ENCODE measurements around the gene MLYCD.

MLYCD gene

GRCh38 chr16:83887564-83887963 is 11.4 kb upstream of the MLYCD start:
- H3K9me3 Mint-ChIP-seq: peaks cover 0 to 6% of the 10 kb centered on the region in 2 donors
- H3K27ac Mint-ChIP-seq: peak overlapping the region in 1 of 2 donors; percentile 86
- H3K4me3 Mint-ChIP-seq: no peak overlapping the region
- H3K4me1 Mint-ChIP-seq: no peaks in the 10 kb centered on the region
- no peak for DNase-seq
- H3K27me3 Mint-ChIP-seq: no peaks in the 10 kb centered on the region
- ATAC-seq: no peak

DNA sequence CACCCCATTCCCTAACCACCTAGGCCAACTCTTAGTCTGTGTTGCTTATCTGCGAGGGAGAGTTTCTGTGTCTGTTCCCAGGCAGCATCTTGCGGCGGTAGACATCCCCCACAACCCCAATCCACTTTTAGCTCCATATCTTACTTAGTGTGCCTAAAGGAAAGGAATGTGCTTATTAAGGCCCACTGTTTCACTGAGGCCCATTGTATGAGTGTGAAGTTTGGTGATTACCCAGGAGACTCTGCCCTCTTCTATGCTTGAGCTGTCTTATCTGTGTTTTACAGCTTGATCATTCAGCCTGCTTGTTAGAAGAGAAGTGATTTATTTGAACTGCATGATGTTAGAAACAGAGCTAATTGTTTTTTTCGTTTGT is 10.3 kb upstream of the MLYCD start:
- Mint-ChIP-seq H3K4me1 (no peaks in the 10 kb centered on the region), H3K27ac (no peak overlapping the region), H3K9me3 (peaks cover 0 to 6% of the 10 kb centered on the region in 2 donors), H3K27me3 (no peaks in the 10 kb centered on the region), H3K4me3 (no peak overlapping the region)
- ATAC-seq: no peak
- DNase-seq: no peak

DNA sequence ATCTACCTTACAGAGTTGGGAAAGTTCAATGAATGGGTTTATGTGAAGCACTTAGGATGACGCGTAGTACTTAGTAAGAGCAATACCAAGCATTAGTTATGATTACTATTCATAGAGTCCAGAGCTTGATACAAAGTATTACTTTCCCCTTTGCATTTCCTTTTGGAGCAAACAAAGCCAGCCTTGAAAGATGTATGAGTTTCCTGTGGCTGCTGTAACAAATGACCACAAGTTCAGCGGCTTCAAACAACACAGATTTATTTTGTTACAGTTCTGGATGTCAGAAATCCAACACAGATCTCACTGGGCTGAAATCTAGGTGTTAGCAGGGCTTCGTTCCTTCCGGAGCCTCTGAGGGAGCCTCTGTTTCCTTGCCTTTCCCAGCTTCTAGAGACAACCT is 8.6 kb upstream of the MLYCD start:
- peaks cover 0 to 6% of the 10 kb centered on the region in 2 donors for H3K9me3 Mint-ChIP-seq

GRCh38 chr16:83891742-83892141 is 7.2 kb upstream of the MLYCD start:
- Mint-ChIP-seq H3K9me3 (peaks cover 0 to 6% of the 10 kb centered on the region in 2 donors), H3K4me1 (no peaks in the 10 kb centered on the region), H3K27me3 (peaks cover 8% of the 10 kb centered on the region), H3K27ac (no peak overlapping the region), H3K4me3 (no peak overlapping the region)
- no peak for ATAC-seq
- no peak for DNase-seq

More for the DNA sequence above, 8.6 kb upstream of the MLYCD start:
- Mint-ChIP-seq H3K4me3 (no peak overlapping the region), H3K4me1 (no peaks in the 10 kb centered on the region), H3K27me3 (no peaks in the 10 kb centered on the region), H3K27ac (no peak overlapping the region)
- DNase-seq (no peak), ATAC-seq (no peak)

GRCh38 chr16:83895243-83895642 is 3.7 kb upstream of the MLYCD start:
- Mint-ChIP-seq H3K4me1 (peaks cover 14% of the 10 kb centered on the region), H3K4me3 (no peak overlapping the region)
- no peak for DNase-seq

GRCh38 chr16:83895942-83896341 is 3.0 kb upstream of the MLYCD start:
- Mint-ChIP-seq H3K27me3 (peaks cover 18% of the 10 kb centered on the region), H3K9me3 (peaks cover 0 to under 1% of the 10 kb centered on the region in 2 donors)

More at GRCh38 chr16:83895243-83895642, 3.7 kb upstream of the MLYCD start:
- Mint-ChIP-seq H3K27me3 (peaks cover 18% of the 10 kb centered on the region), H3K9me3 (peaks cover 0 to 6% of the 10 kb centered on the region in 2 donors), H3K27ac (no peak overlapping the region)
- ATAC-seq: no peak

GRCh38 chr16:83899272-83899897 is 470 bp downstream of the MLYCD start:
- no peaks in the 10 kb centered on the region for H3K9me3 Mint-ChIP-seq
- peaks cover 18% of the 10 kb centered on the region for H3K27me3 Mint-ChIP-seq
- DNase-seq (peak; percentile 43), ATAC-seq (peak; percentile 70)
- peaks cover 39% of the 10 kb centered on the region for H3K4me1 Mint-ChIP-seq
- H3K27ac Mint-ChIP-seq: peak overlapping the region; percentile 82 to 85
- peak overlapping the region; percentile 94 to 97 for H3K4me3 Mint-ChIP-seq

More at GRCh38 chr16:83895942-83896341, 3.0 kb upstream of the MLYCD start:
- no peak overlapping the region for H3K4me3 Mint-ChIP-seq
- ATAC-seq (no peak), DNase-seq (no peak)
- H3K27ac Mint-ChIP-seq: no peak overlapping the region
- peaks cover 20% of the 10 kb centered on the region for H3K4me1 Mint-ChIP-seq

- H3K4me3 Mint-ChIP-seq: peak overlapping the region; percentile 94 to 97
- H3K27ac Mint-ChIP-seq: peak overlapping the region; percentile 82 to 85
- no peaks in the 10 kb centered on the region for H3K9me3 Mint-ChIP-seq
- DNase-seq: no peak
- peaks cover 39% of the 10 kb centered on the region for H3K4me1 Mint-ChIP-seq
- H3K27me3 Mint-ChIP-seq: peaks cover 18% of the 10 kb centered on the region
- ATAC-seq: no peak
Measured at GRCh38 chr16:83899978-83900377, 1.1 kb downstream of the MLYCD start.

- H3K27ac Mint-ChIP-seq: no peak overlapping the region
- DNase-seq: no peak
- H3K27me3 Mint-ChIP-seq: peaks cover 18% of the 10 kb centered on the region
- peaks cover 40% of the 10 kb centered on the region for H3K4me1 Mint-ChIP-seq
- peak overlapping the region; percentile 94 to 97 for H3K4me3 Mint-ChIP-seq
- no peaks in the 10 kb centered on the region for H3K9me3 Mint-ChIP-seq
- no peak for ATAC-seq
Measured at GRCh38 chr16:83900571-83900970, 1.7 kb downstream of the MLYCD start.

DNA sequence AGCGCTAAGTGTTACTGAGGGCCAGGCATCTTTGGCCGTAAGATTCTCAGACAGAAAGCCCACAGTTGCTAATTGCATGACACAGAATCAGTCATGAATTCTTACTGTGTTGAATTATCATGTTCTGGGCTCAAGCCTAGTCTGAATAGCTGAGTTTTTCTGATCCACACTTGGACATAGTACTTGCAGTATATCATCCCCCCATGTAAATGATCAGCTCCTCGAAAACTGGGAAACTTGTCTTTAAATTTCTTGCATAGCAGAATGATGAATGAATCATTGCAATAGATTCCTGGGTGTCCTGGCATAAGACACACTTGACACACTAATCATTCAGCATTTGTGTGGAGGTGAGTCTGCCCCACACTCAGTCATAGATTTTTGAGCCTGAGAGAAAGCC is 2.2 kb downstream of the MLYCD start:
- no peak overlapping the region for H3K4me3 Mint-ChIP-seq
- H3K9me3 Mint-ChIP-seq: no peaks in the 10 kb centered on the region
- ATAC-seq: no peak
- DNase-seq: no peak
- no peak overlapping the region for H3K27ac Mint-ChIP-seq
- peaks cover 14% of the 10 kb centered on the region for H3K27me3 Mint-ChIP-seq
- H3K4me1 Mint-ChIP-seq: peaks cover 45% of the 10 kb centered on the region

- Mint-ChIP-seq H3K4me1 (peaks cover 43% of the 10 kb centered on the region), H3K9me3 (no peaks in the 10 kb centered on the region), H3K27me3 (no peaks in the 10 kb centered on the region), H3K27ac (no peak overlapping the region), H3K4me3 (no peak overlapping the region)
- DNase-seq (no peak), ATAC-seq (no peak)
Measured at GRCh38 chr16:83903751-83904150, 4.8 kb downstream of the MLYCD start.

DNA sequence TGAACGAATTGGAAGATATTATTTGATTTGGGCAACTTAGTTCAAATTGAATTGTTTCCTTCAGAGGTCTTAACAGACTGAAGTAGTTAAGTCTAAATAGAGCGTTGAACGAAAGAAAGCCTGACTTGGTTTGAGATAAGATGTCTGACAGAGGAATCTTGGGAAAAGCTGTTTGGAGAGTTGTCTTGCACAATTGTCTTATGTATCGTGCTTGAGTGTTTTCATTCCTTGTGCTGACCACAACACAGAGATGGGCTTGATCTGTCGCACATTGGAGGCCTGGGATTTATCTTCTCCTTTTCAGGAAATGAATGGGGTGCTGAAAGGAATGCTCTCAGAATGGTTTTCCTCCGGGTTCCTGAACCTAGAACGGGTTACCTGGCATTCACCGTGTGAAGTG is 7.8 kb downstream of the MLYCD start:
- Mint-ChIP-seq H3K4me3 (no peak overlapping the region), H3K4me1 (peaks cover 23% of the 10 kb centered on the region), H3K27me3 (no peaks in the 10 kb centered on the region), H3K9me3 (no peaks in the 10 kb centered on the region), H3K27ac (no peak overlapping the region)
- no peak for ATAC-seq
- DNase-seq: no peak

DNA sequence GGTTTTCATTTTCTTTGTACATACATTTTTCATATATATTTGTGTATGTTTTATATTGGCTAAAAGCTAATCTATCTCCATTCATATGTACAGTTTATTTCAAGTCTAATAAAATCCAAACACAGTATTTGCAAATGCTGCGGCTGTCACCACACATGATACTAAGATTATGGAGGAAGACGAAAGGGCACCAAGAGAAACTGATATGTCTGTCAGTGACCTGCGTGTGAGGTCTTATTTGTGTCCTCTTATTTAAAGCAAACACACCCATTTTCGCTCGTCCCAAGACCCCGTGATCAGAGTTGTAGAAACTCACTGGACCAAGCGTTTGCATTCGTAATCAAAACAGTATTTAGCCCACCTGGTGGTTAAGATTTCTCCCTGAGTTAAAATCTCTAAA is 8.2 kb downstream of the MLYCD start:
- DNase-seq (no peak), ATAC-seq (no peak)
- no peaks in the 10 kb centered on the region for H3K9me3 Mint-ChIP-seq
- H3K27me3 Mint-ChIP-seq: no peaks in the 10 kb centered on the region
- no peak overlapping the region for H3K4me3 Mint-ChIP-seq
- no peak overlapping the region for H3K27ac Mint-ChIP-seq
- peaks cover 19% of the 10 kb centered on the region for H3K4me1 Mint-ChIP-seq

DNA sequence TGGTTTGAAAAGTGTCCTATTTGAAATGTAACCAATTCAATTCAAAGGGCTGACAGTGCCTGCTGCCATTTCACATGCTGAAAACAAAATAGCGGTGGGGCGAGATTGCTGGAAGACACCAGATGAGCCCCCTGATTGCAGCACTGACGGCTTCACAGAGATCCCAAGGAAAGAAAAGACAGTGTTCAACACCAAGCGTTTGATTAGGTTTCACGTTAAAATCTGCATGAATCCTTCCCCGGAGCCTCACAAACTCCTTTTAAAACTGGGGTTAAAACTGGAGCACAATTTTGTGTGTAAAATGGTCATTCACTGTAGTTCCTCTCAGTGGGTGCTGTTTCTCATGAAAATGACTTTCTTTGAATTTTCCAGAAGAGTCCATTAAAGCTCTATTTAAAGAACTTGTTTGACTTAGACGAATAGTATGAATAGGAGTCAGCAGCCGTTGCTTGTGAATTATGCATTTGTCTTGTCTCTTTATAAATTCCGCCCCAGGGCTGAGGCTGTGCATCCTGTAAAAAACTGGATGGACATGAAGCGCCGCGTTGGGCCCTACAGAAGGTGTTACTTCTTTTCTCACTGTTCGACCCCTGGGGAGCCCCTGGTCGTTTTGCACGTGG is 8.8 kb downstream of the MLYCD start:
- no peak overlapping the region for H3K4me3 Mint-ChIP-seq
- no peaks in the 10 kb centered on the region for H3K27me3 Mint-ChIP-seq
- peaks cover 15% of the 10 kb centered on the region for H3K4me1 Mint-ChIP-seq
- H3K9me3 Mint-ChIP-seq: no peaks in the 10 kb centered on the region
- ATAC-seq: no peak
- no peak for DNase-seq
- H3K27ac Mint-ChIP-seq: peak overlapping the region in 1 of 2 donors; percentile 50

DNA sequence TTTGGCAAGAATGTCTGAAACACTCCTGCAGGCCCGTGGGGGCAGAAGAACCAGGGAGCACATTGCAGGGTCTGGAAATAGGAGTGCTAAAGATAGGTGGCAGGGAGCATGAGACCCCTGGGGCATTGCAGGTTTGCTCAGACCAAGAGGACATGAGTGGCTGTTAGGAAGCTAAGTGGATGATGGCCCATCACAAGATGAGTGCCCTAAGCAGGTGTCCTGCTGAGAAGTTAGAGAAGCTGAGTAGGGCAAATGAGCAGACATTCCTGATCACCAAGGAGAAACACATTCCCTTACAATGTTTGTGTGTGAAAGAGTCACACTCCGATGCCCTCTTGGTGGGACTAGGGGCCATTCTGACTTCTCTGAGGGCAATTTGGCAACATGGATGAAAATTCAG is 9.9 kb downstream of the MLYCD start:
- peaks cover 11% of the 10 kb centered on the region for H3K4me1 Mint-ChIP-seq
- H3K9me3 Mint-ChIP-seq: no peaks in the 10 kb centered on the region
- no peak overlapping the region for H3K4me3 Mint-ChIP-seq
- no peak for ATAC-seq
- peak overlapping the region in 1 of 2 donors; percentile 89 for H3K27ac Mint-ChIP-seq
- DNase-seq: no peak
- no peaks in the 10 kb centered on the region for H3K27me3 Mint-ChIP-seq

DNA sequence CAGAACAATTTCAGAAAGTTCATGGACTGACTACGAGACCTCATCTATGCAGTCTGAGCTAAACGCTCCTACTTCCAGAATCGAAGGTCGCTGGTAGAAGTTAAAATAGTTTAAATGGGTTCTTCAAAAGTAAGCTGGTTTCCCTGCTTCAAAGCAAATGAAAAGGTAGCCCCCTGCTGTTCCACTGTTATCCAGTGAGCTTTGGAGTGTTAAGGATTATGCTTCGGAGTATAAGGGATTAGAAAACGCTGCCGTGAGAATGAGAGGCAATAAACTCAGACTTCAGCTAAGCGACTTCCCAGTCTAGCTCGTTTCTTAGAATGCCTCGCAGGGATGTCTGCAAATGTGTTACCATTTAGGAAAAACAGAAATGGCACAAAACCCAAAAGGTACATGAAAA is 12.4 kb downstream of the MLYCD start:
- no peaks in the 10 kb centered on the region for H3K27me3 Mint-ChIP-seq
- peaks cover 5% of the 10 kb centered on the region for H3K4me1 Mint-ChIP-seq
- DNase-seq (no peak), ATAC-seq (no peak)
- no peaks in the 10 kb centered on the region for H3K9me3 Mint-ChIP-seq
- H3K27ac Mint-ChIP-seq: no peak overlapping the region
- no peak overlapping the region for H3K4me3 Mint-ChIP-seq

Measured in stimulated activated naive CD8-positive, alpha-beta T cell treated with anti-CD3 and anti-CD28 coated beads, Interleukin-15, amount 100 ng/mL, for 72 hours (primary cell).